HG02870 (cell line): Measurements from ENCODE around the gene PET100.

Experiments used
- ATAC-seq: cut with Tn5 transposase; IDR thresholded peaks from one replicate; pipeline ENCODE4 v1.9.1; 2021; ENCODE audit warnings: mild to moderate bottlenecking, moderate library complexity; ENCODE audit not compliant: unreplicated experiment

The PET100 gene, protein sequence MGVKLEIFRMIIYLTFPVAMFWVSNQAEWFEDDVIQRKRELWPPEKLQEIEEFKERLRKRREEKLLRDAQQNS

GRCh38 chr19:7629347-7630054, at the start of gene PET100, which contains the start of gene XAB2:
TSS of gene PET100 (plus strand) at chr19:7629793. CDS start at chr19:7629834, 41 bp downstream.
TSS of gene XAB2 (minus strand) at chr19:7629545. CDS start at chr19:7629527, 18 bp downstream.
- peak; percentile 88 for ATAC-seq

DNA sequence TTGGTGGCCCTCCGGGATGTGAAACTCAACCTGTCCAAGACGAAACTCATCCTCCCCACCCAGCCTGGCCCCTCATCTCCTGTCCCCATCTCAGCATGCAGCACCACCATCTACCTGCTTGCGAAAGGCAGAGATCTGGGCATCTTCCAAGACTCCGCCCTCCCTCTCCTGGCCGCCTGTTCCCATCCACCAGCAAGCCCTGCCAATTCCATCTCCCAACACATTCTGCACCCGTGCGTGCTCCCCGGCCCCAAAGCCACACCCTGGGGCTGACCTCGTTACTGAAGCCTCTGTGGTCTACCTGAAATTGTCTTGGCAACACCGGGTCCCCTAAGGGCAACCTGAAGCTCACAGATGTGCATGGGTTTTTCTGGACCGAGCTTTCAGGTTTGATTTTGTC, 47.1 kb upstream of the PET100 start:
- ATAC-seq: no peak

DNA sequence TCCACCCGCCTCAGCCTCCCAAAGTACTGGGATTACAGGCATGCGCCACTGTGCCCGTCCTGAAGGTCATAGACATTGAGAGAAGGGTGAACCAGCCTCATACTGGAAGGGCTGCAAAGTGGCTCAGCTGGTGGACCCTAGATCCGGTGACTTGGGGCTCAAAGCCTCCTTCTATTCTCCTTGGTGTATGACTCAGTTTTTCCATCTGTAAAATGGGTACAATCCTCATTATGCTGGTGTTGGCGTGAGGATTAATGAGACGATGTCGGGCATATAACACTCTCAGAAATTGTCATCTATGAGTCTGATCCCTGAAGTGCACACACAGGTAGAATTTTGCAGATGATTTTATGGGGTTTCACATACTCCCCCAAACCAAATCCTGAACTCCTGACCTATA, 39.8 kb upstream of the PET100 start:
- ATAC-seq: no peak

DNA sequence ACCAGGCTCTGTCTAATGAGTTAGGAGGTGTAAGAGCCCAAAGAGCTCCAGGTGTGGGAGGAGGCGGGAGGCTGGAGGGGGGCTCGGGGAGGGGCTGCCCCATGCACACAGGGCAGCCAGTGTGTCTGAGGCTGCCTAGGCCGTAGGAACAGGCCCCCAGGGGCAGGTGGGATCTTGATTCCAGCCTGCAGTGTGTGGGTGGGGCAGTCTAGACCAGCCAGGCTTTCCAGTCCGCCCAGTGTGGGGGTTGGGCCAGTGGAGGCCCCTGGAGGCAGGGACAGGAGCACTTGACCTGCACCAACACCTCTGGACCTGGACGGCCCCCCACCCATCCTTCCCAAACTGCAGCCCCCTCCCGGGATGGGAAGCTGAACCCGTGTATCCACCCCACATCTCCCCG, 39.3 kb upstream of the PET100 start:
- ATAC-seq: no peak

GRCh38 chr19:7595466-7596133, 34.0 kb upstream of the PET100 start, which contains the start of gene CAMSAP3:
TSS of gene CAMSAP3 (plus strand) at chr19:7595863. CDS start at chr19:7596003, 140 bp downstream.
- no peak for ATAC-seq

DNA sequence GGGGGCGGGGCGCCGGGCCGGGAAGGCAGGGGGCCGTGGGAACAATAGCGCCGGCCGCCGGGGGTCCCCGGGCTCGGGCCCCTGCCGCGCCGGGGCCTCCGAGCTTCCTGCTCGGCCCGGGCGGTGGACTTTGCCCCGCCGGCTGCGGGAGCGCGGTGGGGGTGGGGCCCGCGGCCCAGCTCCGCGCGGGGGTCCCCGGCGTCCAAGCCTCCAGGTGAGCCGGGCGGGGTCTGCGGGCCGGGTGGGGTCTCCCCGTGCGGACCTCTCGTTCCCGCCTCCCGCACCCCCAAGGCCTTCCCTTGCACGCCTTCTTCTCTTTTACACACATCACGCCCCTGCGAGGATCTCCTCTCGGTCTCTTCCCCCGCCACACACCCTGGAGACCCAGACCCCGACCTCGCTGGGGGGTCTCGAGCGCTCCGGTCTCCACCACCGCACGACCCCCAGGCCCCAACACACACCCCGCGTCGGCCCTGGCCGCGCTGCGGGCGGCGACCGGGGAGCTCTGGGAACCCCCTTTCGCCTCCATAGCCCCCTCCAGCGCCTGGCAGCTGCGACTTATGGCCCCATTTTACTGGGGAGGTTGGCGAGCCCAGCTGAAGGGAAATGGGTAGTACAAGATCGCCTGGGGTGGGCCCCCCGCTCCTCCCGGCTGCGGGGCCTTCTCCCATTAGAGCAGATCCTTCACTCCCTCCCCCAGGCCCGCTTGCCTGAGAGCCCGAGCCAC, 33.2 kb upstream of the PET100 start:
- ATAC-seq: no peak

GRCh38 chr19:7597689-7598088, 31.9 kb upstream of the PET100 start:
- ATAC-seq: no peak

- ATAC-seq: no peak
These were observed 31.4 kb upstream of the PET100 start for GRCh38 chr19:7598180-7598579.

DNA sequence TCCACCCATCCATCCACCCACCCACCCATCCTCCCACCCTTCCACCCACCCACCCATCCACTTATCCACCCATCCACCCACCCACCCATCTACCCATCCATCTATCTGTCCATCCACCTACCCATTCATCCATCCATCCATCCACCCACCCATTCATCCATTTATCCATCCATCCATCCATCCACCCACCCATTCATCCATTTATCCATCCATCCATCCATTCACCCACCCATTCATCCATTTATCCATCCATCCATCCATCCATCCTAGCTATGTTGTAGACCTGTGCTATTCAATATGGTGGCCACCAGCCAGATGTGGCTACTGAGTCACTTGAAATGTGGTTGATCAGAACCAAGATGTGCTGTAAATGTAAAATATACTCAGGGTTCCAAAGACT, 28.9 kb upstream of the PET100 start:
- ATAC-seq: no peak

- no peak for ATAC-seq
These were observed 27.2 kb upstream of the PET100 start for GRCh38 chr19:7602240-7602934.

DNA sequence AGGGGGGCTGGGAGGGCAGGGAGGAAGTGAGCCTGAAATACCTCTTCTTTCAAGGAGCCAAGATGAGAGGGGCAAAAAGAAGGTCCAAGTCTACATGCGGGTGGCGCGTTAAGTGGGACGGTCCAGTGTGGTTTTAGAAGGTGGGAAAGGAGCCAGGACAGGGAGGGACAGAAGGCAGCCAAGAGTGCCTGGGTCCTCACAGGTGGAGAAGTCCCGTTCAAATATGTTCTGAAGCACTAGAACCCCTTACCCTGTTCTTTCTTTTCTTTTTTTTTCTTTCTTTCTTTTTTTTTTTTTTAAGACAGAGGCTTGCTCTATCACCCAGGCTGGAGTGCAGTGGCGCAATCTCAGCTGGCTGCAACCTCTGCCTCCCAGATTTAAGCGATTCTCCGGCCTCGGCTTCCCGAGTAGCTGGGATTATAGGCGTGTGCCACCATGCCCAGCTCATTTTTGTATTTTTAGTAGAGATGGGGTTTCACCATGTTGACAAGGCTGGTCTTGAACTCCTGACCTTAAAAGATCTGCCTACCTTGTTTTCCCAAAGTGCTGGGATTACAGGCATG, 26.6 kb upstream of the PET100 start:
- ATAC-seq: no peak

DNA sequence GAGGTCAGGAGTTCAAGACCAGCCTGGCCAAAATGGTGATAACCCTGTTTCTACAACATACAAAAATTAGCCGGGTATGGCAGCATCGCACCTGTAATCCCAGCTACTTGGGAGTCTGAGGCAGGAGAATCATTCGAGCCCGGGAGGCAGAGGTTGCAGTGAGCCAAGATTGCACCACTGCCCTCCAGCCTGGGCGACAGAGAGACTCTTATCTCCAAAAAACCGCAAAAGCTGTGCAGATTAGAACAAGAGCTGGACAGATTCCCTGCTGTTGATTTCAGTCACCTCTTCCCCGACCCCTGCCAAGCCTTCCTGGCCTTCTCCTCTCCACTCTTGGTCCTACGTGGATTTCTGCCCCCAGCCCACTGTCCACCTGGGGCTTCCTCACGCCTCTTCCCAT, 25.7 kb upstream of the PET100 start:
- ATAC-seq: no peak

DNA sequence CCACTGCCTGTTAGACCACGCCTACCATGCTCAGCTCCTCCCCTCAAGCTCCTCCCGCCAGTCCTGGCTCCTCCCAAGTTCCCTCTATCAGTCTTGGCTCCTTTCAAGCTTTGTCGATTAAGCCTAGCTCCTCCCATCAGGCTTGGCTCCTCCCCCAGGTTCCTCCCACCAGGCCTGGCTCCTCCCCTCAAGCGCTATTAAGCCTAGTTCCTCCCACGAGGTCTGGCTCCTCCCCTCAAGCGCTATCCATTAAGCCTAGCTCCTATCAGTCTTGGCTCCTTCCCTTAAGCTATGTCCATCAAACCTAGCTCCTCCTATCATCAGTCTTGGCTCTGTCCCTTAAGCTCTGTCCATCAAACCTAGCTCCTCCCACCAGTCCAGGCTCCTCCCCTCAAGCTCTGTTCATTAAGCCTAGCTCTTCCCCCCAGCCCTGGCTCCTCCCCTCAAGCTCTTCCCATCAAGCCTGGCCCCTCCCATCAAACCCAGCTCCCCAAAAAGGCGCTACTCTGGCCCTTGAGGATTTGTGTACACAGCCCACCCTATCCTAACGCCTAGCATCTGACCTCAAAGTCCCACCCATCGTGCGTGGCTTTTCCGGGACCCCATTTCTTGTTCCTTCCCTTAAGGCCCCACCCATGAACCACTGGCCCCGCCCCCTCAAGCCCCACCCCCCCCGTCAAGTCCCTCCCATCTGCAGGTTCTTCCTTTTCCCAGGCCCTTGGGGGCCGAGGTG, 23.9 kb upstream of the PET100 start:
- ATAC-seq: no peak

DNA sequence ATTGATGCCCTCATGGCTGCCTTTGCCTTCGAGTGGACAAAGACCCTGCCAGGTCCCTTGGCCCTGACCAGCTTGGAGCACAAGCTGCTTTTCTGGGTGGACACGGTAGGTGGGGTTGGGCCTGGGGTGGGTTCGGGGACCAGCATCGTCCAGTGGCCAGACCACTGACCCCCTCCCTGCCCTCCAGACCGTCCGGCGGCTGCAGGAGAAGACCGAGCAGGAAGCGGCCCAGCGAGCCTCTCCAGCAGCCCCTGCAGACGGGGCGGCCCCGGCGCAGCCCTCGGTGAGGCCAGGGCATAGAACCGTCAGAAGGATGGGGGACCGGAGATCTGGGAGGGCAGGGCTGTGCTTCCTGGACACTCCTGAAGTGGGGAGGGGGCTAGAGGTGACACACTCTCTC, 23.3 kb upstream of the PET100 start:
- no peak for ATAC-seq

- no peak for ATAC-seq
These were observed 22.2 kb upstream of the PET100 start for GRCh38 chr19:7607212-7607873.

- no peak for ATAC-seq
These were observed 21.6 kb upstream of the PET100 start for GRCh38 chr19:7607874-7608560.

- no peak for ATAC-seq
These were observed 18.9 kb upstream of the PET100 start for GRCh38 chr19:7610491-7611240.
